ENCODE data around the gene JAK1.

DNA sequence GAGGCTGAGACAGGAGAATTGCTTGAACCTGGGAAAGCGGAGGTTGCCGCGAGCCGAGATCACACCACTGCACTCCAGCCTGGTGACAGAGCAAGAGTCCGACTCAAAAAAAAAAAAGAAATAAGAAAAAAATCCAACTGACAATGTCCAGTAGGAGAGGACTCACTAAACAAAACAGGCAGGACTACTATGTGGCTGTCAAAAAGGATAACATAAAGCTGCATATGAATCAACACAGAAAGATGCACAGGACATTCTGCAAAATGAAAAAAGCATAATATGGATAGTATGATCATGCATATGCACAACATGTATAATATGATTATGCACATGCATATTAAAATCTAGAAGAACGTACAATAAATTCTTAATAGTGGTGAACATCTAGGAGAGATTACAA lies 80.7 kb downstream of the JAK1 start:
- no peak for TF ChIP-seq POLR2A (IDR thresholded peaks at IDR 0.05)
- TF ChIP-seq CTCF (IDR thresholded peaks at IDR 0.05 in 8 of 11, conservative IDR thresholded peaks at IDR 0.05 in 3 of 11): no peak

Data from spleen (tissue), 7 donors.